KG1 (cell line): ENCODE results near the gene NCF4.

Experiments
- DNase-seq: peaks from one replicate; lab custom pipeline; 2025; lab: John Stamatoyannopoulos, UW

The NCF4 gene

DNA sequence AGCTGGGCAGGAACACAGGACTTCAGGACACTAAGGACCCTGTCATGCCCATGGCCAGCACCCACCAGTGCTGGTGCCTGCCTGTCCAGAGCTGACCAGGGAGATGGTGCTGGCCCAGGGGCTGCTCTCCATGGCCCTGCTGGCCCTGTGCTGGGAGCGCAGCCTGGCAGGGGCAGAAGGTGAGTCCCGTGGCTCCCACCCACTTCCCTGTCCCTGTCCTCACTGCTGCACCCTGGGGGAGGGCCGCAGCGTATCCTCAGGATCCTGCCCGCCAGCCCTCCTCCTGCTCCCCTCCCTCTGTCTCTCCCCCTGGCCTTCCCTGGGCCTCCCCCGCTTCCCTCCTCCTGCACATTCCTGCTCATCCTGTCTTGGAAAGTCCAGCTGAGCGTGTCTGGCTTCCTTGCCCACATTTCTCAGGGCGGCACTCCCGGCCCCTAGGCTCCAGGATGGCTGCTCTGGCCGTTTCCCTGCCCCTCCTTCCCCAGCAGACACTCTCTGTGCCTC is 61.4 kb downstream of the NCF4 start:
- no peak for DNase-seq

- no peak for DNase-seq
Observed at GRCh38 chr22:36922711-36923110, 61.9 kb downstream of the NCF4 start.

- no peak for DNase-seq
Observed at GRCh38 chr22:36923131-36923788, 62.5 kb downstream of the NCF4 start.

- DNase-seq = no peak
Observed at GRCh38 chr22:36924151-36924698, 63.4 kb downstream of the NCF4 start.

- DNase-seq = no peak
Observed at GRCh38 chr22:36925388-36926290, 64.8 kb downstream of the NCF4 start.

- DNase-seq = no peak
Observed at GRCh38 chr22:36926309-36926708, 65.5 kb downstream of the NCF4 start.

DNA sequence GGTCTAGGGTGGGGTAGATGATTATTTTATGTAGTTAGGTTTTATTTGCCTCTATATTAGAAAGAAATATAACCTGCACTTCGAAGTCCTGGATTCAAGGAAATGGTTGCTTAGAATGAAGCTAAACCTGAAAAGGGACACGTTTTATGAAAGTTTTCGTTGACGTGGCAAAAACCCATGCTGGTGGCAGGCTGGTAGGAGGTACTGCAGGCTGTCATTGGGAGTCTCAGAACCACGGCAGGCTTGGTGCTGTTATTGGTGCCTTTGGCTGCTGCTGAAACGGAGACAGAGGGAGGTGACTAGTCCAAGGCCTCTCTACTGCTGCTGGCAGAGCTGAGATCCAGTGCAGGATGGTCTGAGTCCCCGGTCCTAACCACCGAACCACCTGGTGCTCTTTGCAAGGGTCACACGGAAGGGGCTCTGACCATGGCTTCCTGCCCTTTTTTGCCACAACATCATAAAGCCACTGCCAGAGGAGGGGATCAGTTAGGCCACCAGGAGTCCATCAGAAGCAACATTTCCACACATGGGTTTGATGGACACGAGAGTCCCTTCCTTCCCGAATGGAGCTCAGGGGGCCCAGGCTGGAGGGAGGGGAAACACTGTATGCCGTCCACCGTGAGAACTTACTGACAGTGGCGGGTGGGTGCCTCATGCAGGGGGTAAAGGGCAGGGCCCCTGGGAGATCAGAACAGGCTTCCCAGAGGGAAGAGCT is 66.1 kb downstream of the NCF4 start:
- DNase-seq = no peak
